Caki2 (cell line): ENCODE measurements around the gene YEATS2. TPM values are rescaled to one million over a fixed set of nuclear protein-coding genes. Genes with fewer than 3 reads are reported as not detected.

Experiments
- DNase-seq: peaks from one replicate; pipeline ENCODE4 v3.0.0-alpha.2; 2015; ENCODE audit warnings: low read depth
- in situ Hi-C: cut with HindIII; loops from 2 replicates; pipeline ENCODE4 v1.10.0; 2016; ENCODE audit warnings: low sequenced_read_pairs, low pct_unique_long_range_greater_than_20kb, mixed read lengths
- total RNA-seq: library from RNA; depleted of rRNA; stranded (reverse); fragments of >200 nt; shearing (Covaris generic); gene quantifications from 2 replicates; pipeline ENCODE4 v1.2.3, GENCODE V29; 2014; ENCODE audit warnings: low replicate concordance

YEATS2 gene
- total RNA-seq, 1 experiment from 2014 or later, result 24.5 TPM

DNA sequence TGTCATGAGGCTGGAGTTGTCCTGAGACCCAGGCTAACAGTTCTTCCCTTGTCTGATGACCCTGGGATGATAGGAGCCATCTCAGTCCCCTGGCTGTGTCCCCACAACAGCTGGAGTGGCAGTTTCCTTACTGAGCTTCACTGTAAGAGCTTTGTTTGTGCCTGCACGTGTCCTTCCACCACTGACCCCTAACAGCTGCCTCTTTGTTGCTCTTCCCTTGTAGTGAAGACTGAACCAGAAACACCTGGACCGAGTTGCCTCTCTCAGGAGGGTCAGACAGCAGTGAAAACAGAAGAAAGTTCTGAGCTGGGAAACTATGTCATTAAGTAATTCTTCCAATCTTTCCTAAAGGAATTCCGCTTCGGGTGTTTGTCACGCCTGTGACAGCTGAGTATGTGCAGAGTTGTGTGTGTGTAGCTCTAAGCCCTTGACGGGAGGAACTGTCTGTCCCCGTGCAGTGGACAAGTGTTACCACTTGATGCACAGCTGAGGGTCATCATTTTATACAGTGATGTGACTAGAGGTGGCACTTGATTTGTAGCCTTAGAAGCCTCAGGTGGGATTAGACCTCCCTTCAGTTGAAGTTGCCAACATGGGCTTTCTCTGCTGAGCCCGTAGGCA, 102.8 kb downstream of the YEATS2 start:
- in situ Hi-C loops, result no loop called here
- DNase-seq, result no peak

- DNase-seq, result no peak
- in situ Hi-C loops, result no loop called here
Measured at GRCh38 chr3:183801601-183802000, 104.0 kb downstream of the YEATS2 start.

DNA sequence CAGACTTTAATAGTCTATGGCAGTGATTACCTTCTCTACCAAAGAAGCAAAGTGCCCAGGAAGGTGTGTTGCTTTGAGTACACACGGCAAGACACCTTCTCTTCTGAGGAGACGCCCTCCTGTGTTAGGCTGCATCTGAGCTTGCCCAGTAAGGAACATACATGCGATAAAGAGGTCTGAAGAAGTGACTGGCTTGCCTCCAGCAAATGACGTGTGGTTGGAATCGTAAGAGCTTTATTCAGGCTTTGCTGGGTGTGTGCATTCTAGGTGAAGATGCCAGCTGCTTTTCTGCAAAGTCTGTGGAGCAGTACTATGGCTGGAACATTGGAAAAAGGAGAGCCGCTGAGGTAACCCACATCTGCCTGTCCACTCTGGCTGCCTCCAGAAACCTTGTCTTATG, 105.4 kb downstream of the YEATS2 start:
- DNase-seq, result no peak
- in situ Hi-C loops, result no loop called here

- DNase-seq, result no peak
- in situ Hi-C loops, result no loop called here
Measured at GRCh38 chr3:183807209-183807728, 109.7 kb downstream of the YEATS2 start.

DNA sequence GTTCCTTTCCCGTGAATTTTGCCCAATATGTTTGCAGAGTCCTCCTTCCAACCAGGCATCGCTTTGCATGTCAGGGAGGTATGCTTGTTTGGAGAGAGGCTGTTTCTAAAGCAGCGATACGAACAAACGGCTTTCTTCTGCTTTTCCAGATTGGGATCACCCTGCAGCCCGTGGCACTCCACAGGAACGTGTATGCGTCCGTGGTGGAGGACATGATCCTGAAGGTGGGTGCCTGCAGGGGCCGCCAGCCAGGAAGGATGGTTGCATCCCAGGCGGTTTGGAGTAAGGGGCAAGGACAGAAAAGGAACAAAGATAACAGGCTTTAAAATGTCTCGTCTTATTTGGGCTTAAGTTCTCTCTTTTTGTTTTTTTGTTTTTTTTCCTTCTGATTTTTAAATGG, 110.3 kb downstream of the YEATS2 start:
- in situ Hi-C loops, result no loop called here
- no peak for DNase-seq

GRCh38 chr3:183808355-183808754, 110.8 kb downstream of the YEATS2 start:
- no peak for DNase-seq
- in situ Hi-C loops, result no loop called here

GRCh38 chr3:183809270-183809669, 111.7 kb downstream of the YEATS2 start:
- in situ Hi-C loops, result no loop called here
- no peak for DNase-seq

DNA sequence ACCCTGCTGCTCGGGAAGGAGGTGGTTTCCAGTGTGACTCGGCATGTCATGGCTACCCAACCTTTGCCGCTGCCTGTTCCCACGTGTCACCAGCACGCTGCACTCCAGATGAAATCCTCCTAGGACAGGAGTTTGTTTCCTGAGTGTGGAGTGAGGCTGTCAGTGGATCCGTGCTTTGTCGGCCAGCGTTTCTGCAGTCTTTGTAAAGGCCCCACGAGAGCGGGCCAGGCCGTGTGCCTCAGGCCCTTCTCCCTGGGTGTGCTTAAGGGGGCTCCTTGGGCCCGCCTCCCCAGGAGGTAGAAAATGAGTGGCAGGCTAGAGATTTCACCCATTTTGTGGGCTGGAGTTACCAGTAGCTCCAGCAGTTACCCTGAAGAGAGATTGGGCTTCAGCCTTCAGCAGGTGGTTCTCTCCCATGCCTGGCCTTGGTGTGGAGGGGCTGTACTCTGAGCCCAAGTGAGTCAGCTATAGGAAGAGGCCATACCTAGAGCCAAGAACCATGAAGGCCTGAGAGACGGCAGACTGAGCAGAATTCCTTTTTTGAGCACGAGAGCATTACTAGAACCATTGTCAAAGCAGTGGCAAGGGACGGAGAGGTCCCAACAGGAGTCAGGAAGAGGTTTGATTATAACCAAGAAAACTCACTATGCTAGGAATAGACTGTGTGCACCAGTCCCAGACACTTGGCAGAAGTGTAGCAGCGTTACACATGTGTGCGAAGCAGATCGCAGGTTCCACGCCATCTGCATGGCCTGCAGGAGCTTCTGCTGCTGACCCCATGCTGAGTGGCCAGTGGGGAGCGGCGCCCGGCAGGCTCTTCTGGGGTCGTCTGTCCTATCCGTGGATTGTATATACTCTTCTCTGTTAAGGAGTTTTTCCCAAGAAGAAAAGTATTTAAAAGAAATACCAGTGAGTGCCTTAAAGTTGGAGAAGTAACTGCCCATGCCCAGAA, 113.3 kb downstream of the YEATS2 start:
- DNase-seq, result no peak
- in situ Hi-C loops, result no loop called here

GRCh38 chr3:183811638-183812037, 114.0 kb downstream of the YEATS2 start:
- DNase-seq, result no peak
- in situ Hi-C loops, result no loop called here

GRCh38 chr3:183812761-183813445, 115.3 kb downstream of the YEATS2 start:
- in situ Hi-C loops, result no loop called here
- DNase-seq, result no peak

- in situ Hi-C loops, result no loop called here
- DNase-seq, result no peak
Measured at GRCh38 chr3:183814240-183814639, 116.6 kb downstream of the YEATS2 start.

GRCh38 chr3:183815563-183815940, 118.0 kb downstream of the YEATS2 start:
- DNase-seq, result no peak
- in situ Hi-C loops, result no loop called here

DNA sequence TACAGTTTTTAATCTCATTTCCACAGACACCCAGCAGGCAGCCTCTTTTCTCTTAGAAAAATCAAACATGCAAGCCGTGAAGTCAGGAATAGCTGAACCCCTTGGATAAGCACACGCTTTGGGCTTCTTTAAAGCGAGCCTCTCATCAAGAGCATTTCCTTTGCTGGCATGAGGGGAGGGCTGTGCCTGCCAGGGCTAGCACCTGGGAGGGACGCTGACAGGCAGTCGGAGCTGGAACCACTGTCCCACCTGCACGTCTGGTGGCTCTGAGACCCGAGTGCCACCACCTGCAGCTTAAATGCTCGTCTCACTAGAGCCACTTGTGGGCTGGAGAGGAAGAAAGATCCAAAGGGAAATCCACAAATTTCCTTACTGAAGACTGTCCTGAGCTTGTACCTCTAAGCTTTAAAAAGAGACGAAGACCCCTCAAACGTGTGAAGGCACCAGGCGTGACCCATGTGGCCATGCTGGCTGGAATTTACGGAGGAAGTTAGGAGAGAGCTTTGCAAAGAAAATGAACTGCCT, 118.4 kb downstream of the YEATS2 start:
- DNase-seq, result no peak
- in situ Hi-C loops, result no loop called here

- no peak for DNase-seq
- in situ Hi-C loops, result no loop called here
Measured at GRCh38 chr3:183816681-183817510, 119.3 kb downstream of the YEATS2 start.

DNA sequence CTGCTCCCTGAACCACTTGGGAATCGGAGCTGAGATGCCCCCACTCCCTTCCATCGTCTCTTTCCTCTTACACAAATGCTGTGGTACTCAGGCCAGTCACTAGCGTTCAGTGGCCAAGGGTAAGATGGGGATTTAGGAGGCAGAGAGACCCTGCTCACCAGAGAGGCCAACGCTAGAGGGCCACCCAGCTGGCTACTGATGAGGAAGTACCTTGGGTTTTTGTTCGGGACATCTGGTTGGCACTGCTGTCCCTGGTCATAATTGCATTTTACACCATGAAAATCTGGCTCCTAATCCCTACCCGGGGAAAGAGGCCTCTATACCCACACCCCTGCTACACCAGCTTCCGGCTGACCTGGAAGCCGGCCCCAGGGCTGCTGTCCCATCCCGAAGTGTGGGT, 120.0 kb downstream of the YEATS2 start:
- in situ Hi-C loops, result no loop called here
- no peak for DNase-seq

- in situ Hi-C loops, result no loop called here
- no peak for DNase-seq
Measured at GRCh38 chr3:183818041-183818620, 120.5 kb downstream of the YEATS2 start.

DNA sequence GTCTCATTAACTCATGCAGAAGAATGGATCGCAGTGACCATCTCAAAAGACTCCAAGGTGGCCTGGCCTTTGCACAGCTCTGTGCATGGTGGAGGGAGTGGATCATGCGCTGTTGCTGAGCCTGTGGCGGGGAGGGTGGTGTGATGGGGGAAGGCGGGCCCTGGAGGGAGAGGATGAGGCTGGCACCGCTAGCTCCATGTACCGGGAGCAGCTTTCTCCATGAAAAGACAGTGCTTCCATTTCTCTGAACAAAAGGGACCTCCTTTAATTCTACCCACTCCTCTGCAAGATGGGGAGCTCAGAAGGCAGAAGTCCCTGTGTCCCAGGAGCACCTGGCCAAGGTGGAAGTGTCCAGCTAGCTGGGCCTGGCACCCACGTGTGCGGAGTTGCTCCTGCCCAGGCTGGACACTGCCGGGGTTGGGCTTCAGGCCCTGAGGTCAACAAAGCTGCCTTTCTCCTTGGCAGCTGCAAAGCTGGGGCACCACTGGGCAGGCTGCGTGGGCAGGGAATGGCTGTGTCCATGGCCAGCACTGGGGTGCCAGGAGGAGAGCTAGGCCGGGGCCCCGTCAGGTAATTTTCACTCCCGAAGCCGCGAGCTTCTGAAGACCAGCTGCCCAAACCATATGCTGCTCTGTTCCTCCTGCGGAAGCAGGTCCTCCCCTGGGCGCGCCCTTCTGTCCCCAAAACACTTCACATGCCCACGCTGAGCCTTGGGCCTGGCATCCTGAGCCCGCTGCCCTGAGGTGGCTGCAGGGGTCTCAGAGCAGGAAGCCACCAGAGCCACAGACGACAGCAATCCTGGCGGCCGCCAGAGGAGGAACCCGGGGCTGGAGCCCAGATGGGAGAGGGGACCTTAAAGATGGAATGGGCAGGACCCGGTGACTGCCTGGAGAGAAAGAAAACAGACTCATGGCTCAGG, 121.4 kb downstream of the YEATS2 start:
- in situ Hi-C loops, result no loop called here
- no peak for DNase-seq
